Panc1 (cell line): Measurements from ENCODE around the gene MPRIP. TPM values are rescaled to one million over a fixed set of nuclear protein-coding genes. Genes with fewer than 3 reads are reported as not detected.

Experiments used
- ATAC-seq: fragments of 200-7000 bp; cut with Tn5 transposase; 2 replicates; pipeline ENCODE4 v1.9.1; 2020; ENCODE audit warnings: mild to moderate bottlenecking, moderate library complexity
- BruUV-seq: library from RNA; stranded (reverse); fragments of 400-500 nt; replicated peaks from 2 replicates; lab custom pipeline; 2021; lab: Mats Ljungman, UMichigan
- CTCF ChIA-PET: fragments of 300-600 bp; sonication (Branson Sonifier 250); formaldehyde crosslinking; loops from one replicate; lab custom pipeline; 2022; ENCODE audit warnings: antibody characterized with exemption; lab: Charles Lee
- POLR2A ChIA-PET: fragments of 300-600 bp; sonication (Branson Sonifier 250); formaldehyde crosslinking; loops from one replicate; lab custom pipeline; 2022; ENCODE audit warnings: antibody characterized with exemption; lab: Charles Lee
- DNase-seq: peaks from one replicate; pipeline ENCODE4 v3.0.0-alpha.2; 2010; ENCODE audit warnings: low read depth, low spot score
- H3K27ac ChIP-seq: 2 replicates; pipeline ENCODE4 v1.5.1; 2011; ENCODE audit warnings: mild to moderate bottlenecking, low read length, inconsistent platforms
- H3K27me3 ChIP-seq: fragments of 200-500 bp; sonication (Bioruptor generic); 2 replicates; pipeline ENCODE4 v1.6.0; 2014; ENCODE audit warnings: low read length, inconsistent platforms; ENCODE audit not compliant: control insufficient read depth, insufficient read depth
- H3K36me3 ChIP-seq: fragments of 200-500 bp; sonication (Bioruptor generic); 2 replicates; pipeline ENCODE4 v1.5.1; 2014; ENCODE audit warnings: inconsistent platforms, mild to moderate bottlenecking, low read length, moderate library complexity; ENCODE audit not compliant: control insufficient read depth, insufficient read depth
- H3K4me1 ChIP-seq: 2 replicates; pipeline ENCODE4 v1.5.1; 2011; ENCODE audit warnings: inconsistent platforms, mild to moderate bottlenecking, low read length, moderate library complexity; ENCODE audit not compliant: control insufficient read depth, insufficient read depth
- H3K4me3 ChIP-seq, 2 experiments: 2 replicates each; pipeline ENCODE4 v1.5.1; 2011 to 2012; ENCODE audit warnings: low read depth in 2 of 2, low read length in 2 of 2, mild to moderate bottlenecking in 2 of 2, inconsistent platforms in 1 of 2, moderate library complexity in 1 of 2
- H3K9me3 ChIP-seq: fragments of 200-500 bp; sonication (Bioruptor generic); 2 replicates; pipeline ENCODE4 v1.5.1; 2014; ENCODE audit warnings: low read depth, mild to moderate bottlenecking, inconsistent platforms, low read length, moderate library complexity; ENCODE audit not compliant: control insufficient read depth, insufficient read depth
- POLR2AphosphoS5 ChIP-seq: IDR thresholded peaks from 2 replicates; pipeline ENCODE4 v1.6.1; 2012; ENCODE audit warnings: mild to moderate bottlenecking, low read depth, low read length, moderate library complexity
- SIN3A ChIP-seq: IDR thresholded peaks from 2 replicates; pipeline ENCODE4 v1.6.1; 2012; ENCODE audit warnings: low read depth, mild to moderate bottlenecking, low read length, moderate library complexity, borderline replicate concordance; ENCODE audit not compliant: insufficient read depth
- TCF7L2 ChIP-seq: IDR thresholded peaks from 2 replicates; pipeline ENCODE4 v1.6.1; 2011; ENCODE audit warnings: mild to moderate bottlenecking, low read depth, low read length, inconsistent platforms
- in situ Hi-C: cut with HindIII; loops from 2 replicates; pipeline ENCODE4 v1.10.0; 2016; ENCODE audit warnings: low sequenced_read_pairs, low pct_unique_long_range_greater_than_20kb
- intact Hi-C: fragments of 100-400 bp; cut with micrococcal nuclease; formaldehyde crosslinking; loops from one replicate; pipeline ENCODE4 v1.10.0; 2022; ENCODE audit not compliant: unreplicated experiment
- total RNA-seq: library from RNA; stranded (reverse); gene quantifications from one replicate; pipeline ENCODE4 v1.2.1, GENCODE V29; 2021; ENCODE audit not compliant: unreplicated experiment
- TF ChIP-seq, protein P1 (sequence below), 2 experiments: IDR thresholded peaks; 2 replicates each; pipeline ENCODE4 v1.6.1; 2011 to 2012; ENCODE audit warnings: low read depth in 2 of 2, control low read depth in 1 of 2, low read length in 1 of 2, mild to moderate bottlenecking in 1 of 2, moderate library complexity in 1 of 2; ENCODE audit not compliant: insufficient read depth in 1 of 2
- TF ChIP-seq, protein P2 (sequence below): fragments of 450-650 bp; IDR thresholded peaks from 2 replicates; pipeline ENCODE4 v1.5.1; 2017; ENCODE audit warnings: mild to moderate bottlenecking

Gene MPRIP
- total RNA-seq, 1 experiment from 2014 or later = 155 TPM

DNA sequence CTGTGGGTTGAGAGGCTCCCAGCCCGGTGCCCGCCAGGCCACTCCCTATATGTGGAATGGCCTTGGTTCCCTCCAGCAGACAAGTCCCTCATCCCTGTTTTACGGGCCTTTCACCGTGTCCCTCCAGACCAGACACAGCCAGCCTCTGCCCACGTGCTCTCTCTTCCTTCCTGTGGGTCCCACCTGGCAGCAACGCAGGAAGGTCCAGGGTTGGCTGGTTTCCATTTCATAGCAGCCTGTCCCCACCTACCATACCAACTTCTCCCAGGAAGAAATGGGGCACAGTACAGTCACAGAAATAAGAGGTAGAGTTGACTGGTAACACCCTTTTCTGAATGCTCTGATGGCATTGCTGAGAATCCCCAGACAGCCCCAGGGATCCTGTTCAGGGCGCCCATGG lies 128.9 kb downstream of the MPRIP start:
- no peak overlapping the region for H3K27ac ChIP-seq
- H3K4me1 ChIP-seq = no peaks in the 10 kb centered on the region
- in situ Hi-C loops (no loop called here), intact Hi-C loops (no loop called here)
- POLR2A ChIA-PET = no interaction called here
- no peaks in the 10 kb centered on the region for H3K27me3 ChIP-seq
- TF ChIP-seq TCF7L2 = no peak
- TF ChIP-seq, protein P1, sequence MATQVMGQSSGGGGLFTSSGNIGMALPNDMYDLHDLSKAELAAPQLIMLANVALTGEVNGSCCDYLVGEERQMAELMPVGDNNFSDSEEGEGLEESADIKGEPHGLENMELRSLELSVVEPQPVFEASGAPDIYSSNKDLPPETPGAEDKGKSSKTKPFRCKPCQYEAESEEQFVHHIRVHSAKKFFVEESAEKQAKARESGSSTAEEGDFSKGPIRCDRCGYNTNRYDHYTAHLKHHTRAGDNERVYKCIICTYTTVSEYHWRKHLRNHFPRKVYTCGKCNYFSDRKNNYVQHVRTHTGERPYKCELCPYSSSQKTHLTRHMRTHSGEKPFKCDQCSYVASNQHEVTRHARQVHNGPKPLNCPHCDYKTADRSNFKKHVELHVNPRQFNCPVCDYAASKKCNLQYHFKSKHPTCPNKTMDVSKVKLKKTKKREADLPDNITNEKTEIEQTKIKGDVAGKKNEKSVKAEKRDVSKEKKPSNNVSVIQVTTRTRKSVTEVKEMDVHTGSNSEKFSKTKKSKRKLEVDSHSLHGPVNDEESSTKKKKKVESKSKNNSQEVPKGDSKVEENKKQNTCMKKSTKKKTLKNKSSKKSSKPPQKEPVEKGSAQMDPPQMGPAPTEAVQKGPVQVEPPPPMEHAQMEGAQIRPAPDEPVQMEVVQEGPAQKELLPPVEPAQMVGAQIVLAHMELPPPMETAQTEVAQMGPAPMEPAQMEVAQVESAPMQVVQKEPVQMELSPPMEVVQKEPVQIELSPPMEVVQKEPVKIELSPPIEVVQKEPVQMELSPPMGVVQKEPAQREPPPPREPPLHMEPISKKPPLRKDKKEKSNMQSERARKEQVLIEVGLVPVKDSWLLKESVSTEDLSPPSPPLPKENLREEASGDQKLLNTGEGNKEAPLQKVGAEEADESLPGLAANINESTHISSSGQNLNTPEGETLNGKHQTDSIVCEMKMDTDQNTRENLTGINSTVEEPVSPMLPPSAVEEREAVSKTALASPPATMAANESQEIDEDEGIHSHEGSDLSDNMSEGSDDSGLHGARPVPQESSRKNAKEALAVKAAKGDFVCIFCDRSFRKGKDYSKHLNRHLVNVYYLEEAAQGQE (IDR thresholded peaks at IDR 0.05; ENCODE audit: insufficient read depth in 1 of 2, low read depth in 2 of 2, low read length in 1 of 2) = no peak
- TF ChIP-seq SIN3A = no peak
- TF ChIP-seq, protein P2, sequence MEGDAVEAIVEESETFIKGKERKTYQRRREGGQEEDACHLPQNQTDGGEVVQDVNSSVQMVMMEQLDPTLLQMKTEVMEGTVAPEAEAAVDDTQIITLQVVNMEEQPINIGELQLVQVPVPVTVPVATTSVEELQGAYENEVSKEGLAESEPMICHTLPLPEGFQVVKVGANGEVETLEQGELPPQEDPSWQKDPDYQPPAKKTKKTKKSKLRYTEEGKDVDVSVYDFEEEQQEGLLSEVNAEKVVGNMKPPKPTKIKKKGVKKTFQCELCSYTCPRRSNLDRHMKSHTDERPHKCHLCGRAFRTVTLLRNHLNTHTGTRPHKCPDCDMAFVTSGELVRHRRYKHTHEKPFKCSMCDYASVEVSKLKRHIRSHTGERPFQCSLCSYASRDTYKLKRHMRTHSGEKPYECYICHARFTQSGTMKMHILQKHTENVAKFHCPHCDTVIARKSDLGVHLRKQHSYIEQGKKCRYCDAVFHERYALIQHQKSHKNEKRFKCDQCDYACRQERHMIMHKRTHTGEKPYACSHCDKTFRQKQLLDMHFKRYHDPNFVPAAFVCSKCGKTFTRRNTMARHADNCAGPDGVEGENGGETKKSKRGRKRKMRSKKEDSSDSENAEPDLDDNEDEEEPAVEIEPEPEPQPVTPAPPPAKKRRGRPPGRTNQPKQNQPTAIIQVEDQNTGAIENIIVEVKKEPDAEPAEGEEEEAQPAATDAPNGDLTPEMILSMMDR = no peak
- TF ChIP-seq POLR2AphosphoS5 = no peak
- no peaks in the 10 kb centered on the region for H3K36me3 ChIP-seq
- ATAC-seq (no peak), DNase-seq (no peak)
- no peaks in the 10 kb centered on the region for H3K9me3 ChIP-seq
- CTCF ChIA-PET = no interaction called here
- BruUV-seq = no TSS peak
- H3K4me3 ChIP-seq = no peak overlapping the region

DNA sequence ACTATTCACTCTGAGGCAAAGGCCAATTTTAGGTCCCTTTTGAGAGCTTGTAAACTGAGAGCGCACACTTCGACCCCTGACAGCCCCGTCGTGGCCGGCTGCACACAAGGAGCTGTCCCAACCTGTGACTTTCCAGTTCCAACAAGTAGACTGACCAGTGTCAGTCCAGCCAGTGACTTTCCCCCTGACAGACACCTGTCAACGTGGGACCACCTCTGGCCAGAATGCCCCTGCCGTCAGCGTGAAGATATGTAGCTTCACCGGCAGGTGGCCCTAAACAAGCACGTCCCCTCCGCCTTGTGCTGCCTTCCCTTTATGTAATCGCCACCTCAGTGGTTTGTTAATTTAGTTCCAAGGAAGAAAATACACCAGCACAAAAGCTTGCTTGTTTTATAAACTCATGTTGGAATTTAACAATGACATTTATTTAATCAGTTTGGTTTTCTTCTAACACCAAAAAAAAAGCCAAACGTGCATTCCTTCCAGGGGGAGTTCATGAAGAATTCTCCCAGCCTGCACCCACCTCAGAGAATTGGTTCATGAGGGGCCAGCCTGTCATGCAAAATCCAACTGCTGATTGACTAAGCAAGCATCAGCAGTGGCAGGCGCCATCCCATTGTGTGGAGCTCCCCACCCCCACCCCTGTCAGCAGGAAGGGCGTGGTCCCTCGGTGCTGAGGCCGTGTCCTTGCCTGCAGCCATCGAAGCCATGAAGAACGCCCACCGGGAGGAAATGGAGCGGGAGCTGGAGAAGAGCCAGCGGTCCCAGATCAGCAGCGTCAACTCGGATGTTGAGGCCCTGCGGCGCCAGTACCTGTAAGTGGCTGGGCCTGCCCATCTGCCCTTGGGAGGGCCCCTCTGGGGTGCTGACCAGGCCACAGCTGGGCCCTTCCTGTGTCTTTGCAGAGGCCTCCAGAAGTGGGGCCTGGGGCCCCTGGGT lies 130.0 kb downstream of the MPRIP start:
- Histone ChIP-seq H3K4me1 (no peaks in the 10 kb centered on the region), H3K27ac (no peak overlapping the region), H3K27me3 (no peaks in the 10 kb centered on the region), H3K36me3 (no peaks in the 10 kb centered on the region), H3K9me3 (no peaks in the 10 kb centered on the region), H3K4me3 (no peak overlapping the region)
- TF ChIP-seq, protein P2 = no peak
- TF ChIP-seq SIN3A (no peak), TCF7L2 (no peak), POLR2AphosphoS5 (no peak)
- TF ChIP-seq, protein P1 (IDR thresholded peaks at IDR 0.05; ENCODE audit: insufficient read depth in 1 of 2, low read depth in 2 of 2, low read length in 1 of 2) = no peak
- CTCF ChIA-PET = no interaction called here
- no TSS peak for BruUV-seq
- POLR2A ChIA-PET = interaction anchor here (0.7 kb wide), 1 partner anchor 41 kb away, joined by 3 read pairs; no protein-coding TSS in a partner anchor
- DNase-seq (no peak), ATAC-seq (no peak)
- intact Hi-C loops (no loop called here), in situ Hi-C loops (no loop called here)
